Endothelial cell of umbilical vein (primary cell): ENCODE results near the gene TNRC6B. TPM values are rescaled to one million over a fixed set of nuclear protein-coding genes. Genes with fewer than 3 reads are reported as not detected.

Experiments
- BruUV-seq: library from RNA; stranded (reverse); fragments of 400-500 nt; replicated peaks from 2 replicates; lab custom pipeline; 2021; lab: Mats Ljungman, UMichigan
- CTCF ChIA-PET: fragments of 300-600, 350-600 bp; sonication (Branson Sonifier 250); formaldehyde crosslinking; loops from one replicate; lab custom pipeline; 2021; ENCODE audit warnings: antibody characterized with exemption, inconsistent platforms; lab: Charles Lee
- POLR2A ChIA-PET: fragments of 300-600, 350-600 bp; sonication (Branson Sonifier 250); formaldehyde crosslinking; loops from one replicate; lab custom pipeline; 2021; ENCODE audit warnings: antibody characterized with exemption, inconsistent platforms; lab: Charles Lee
- DNase-seq: peaks from one replicate; pipeline ENCODE4 v3.0.0-alpha.2; 2011; ENCODE audit warnings: low read depth, low spot score
- FAIRE-seq: peaks from 2 replicates; lab custom pipeline; 2011; peaks lifted over from hg19 to GRCh38; lab: Jason Lieb, UNC
- H2AFZ ChIP-seq: 2 replicates; pipeline ENCODE4 v1.6.0; 2012; ENCODE audit warnings: low read depth, low read length, control low read depth, inconsistent platforms
- H3K27ac ChIP-seq: 2 replicates; pipeline ENCODE4 v1.5.1; 2011; ENCODE audit warnings: low read depth, mild to moderate bottlenecking, control low read depth, low read length, moderate library complexity; ENCODE audit not compliant: insufficient read depth
- H3K27me3 ChIP-seq, 2 experiments: 2 replicates each; pipeline versions ENCODE4 v1.6.0 to v1.6.1; 2011; ENCODE audit warnings: low read length in 2 of 2, mixed read lengths in 1 of 2; ENCODE audit not compliant: control insufficient read depth in 2 of 2, insufficient read depth in 2 of 2
- H3K36me3 ChIP-seq, 2 experiments: 2 replicates in 1 of 2; 3 replicates in 1 of 2; pipeline ENCODE4 v1.5.1; 2011; ENCODE audit warnings: low read length in 2 of 2, mild to moderate bottlenecking in 1 of 2, moderate library complexity in 1 of 2; ENCODE audit not compliant: control insufficient read depth in 2 of 2, insufficient read depth in 2 of 2; ENCODE audit errors: extremely low read depth in 1 of 2
- H3K4me1 ChIP-seq: 3 replicates; pipeline ENCODE4 v1.5.1; 2011; ENCODE audit warnings: mild to moderate bottlenecking, low read length; ENCODE audit not compliant: control insufficient read depth, insufficient read depth; ENCODE audit errors: extremely low read depth
- H3K4me2 ChIP-seq: 2 replicates; pipeline ENCODE4 v1.6.1; 2011; ENCODE audit warnings: low read length, control low read depth, mixed read lengths; ENCODE audit not compliant: insufficient read depth
- H3K4me3 ChIP-seq, 3 experiments: fragments of 200-600 bp in 1 of 3; sonication (generic), shearing (Covaris generic) in 1 of 3; replicated peaks in 1 of 3; 2 replicates each; pipeline ENCODE4 v1.5.1; 2011 to 2016; ENCODE audit warnings: control low read depth in 3 of 3, low read length in 3 of 3, mild to moderate bottlenecking in 2 of 3, inconsistent platforms in 1 of 3, low read depth in 1 of 3, moderate library complexity in 1 of 3; ENCODE audit not compliant: insufficient read depth in 1 of 3
- H3K79me2 ChIP-seq: 2 replicates; pipeline ENCODE4 v1.6.0; 2012; ENCODE audit warnings: low read length, inconsistent platforms; ENCODE audit not compliant: control insufficient read depth, insufficient read depth
- H3K9ac ChIP-seq: replicated peaks from 2 replicates; pipeline ENCODE3; 2011; ENCODE audit warnings: low read length, control low read depth; ENCODE audit not compliant: insufficient read depth; ENCODE audit errors: extremely low read depth
- H3K9me1 ChIP-seq: replicated peaks from 3 replicates; pipeline ENCODE4 v1.6.0; 2011; ENCODE audit warnings: mild to moderate bottlenecking, low read length; ENCODE audit not compliant: control insufficient read depth, insufficient read depth; ENCODE audit errors: extremely low read depth
- H3K9me3 ChIP-seq: replicated peaks from 2 replicates; pipeline ENCODE4 v1.5.1; 2012; ENCODE audit warnings: low read length, inconsistent platforms; ENCODE audit not compliant: control insufficient read depth, insufficient read depth
- H4K20me1 ChIP-seq: replicated peaks from 2 replicates; pipeline ENCODE3; 2011; ENCODE audit warnings: mild to moderate bottlenecking, low read length; ENCODE audit not compliant: control insufficient read depth, insufficient read depth; ENCODE audit errors: extremely low read depth
- CTCF ChIP-seq, 2 donors: IDR thresholded peaks; 1 replicate in 1 of 2; 2 replicates in 1 of 2; pipeline ENCODE4 v1.5.1; 2011; ENCODE audit warnings: low read length in 2 of 2, mild to moderate bottlenecking in 2 of 2, moderate library complexity in 2 of 2, control low read depth in 1 of 2, inconsistent platforms in 1 of 2, low read depth in 1 of 2; ENCODE audit not compliant: insufficient read depth in 1 of 2; ENCODE audit errors: extremely low read depth in 1 of 2
- EZH2 ChIP-seq: IDR thresholded peaks from 2 replicates; pipeline ENCODE4 v1.6.1; 2012; ENCODE audit warnings: borderline replicate concordance, low read depth, mild to moderate bottlenecking, moderate library complexity, low read length, inconsistent platforms; ENCODE audit not compliant: severe bottlenecking
- FOS ChIP-seq: IDR thresholded peaks from 2 replicates; pipeline ENCODE4 v1.6.1; 2011; ENCODE audit warnings: mild to moderate bottlenecking, low read length, moderate library complexity, borderline replicate concordance; ENCODE audit not compliant: insufficient read depth
- GATA2 ChIP-seq: IDR thresholded peaks from 2 replicates; pipeline ENCODE4 v1.7.0; 2011; ENCODE audit warnings: low read depth, mild to moderate bottlenecking, moderate library complexity, mixed read lengths, low read length; ENCODE audit not compliant: insufficient read length, insufficient read depth
- JUN ChIP-seq: IDR thresholded peaks from 2 replicates; pipeline ENCODE4 v1.6.1; 2011; ENCODE audit warnings: borderline replicate concordance, low read depth; ENCODE audit not compliant: insufficient read length, insufficient read depth
- MAX ChIP-seq: IDR thresholded peaks from 2 replicates; pipeline ENCODE4 v1.6.1; 2011; ENCODE audit not compliant: insufficient read depth, insufficient read length
- MYC ChIP-seq: IDR thresholded peaks from one replicate; pipeline ENCODE4 v1.6.1; 2011; ENCODE audit warnings: mild to moderate bottlenecking, low read depth, low read length
- POLR2A ChIP-seq: IDR thresholded peaks from 2 replicates; pipeline ENCODE4 v1.6.1; 2012; ENCODE audit warnings: low read depth, mild to moderate bottlenecking, control low read depth, low read length
- POLR2AphosphoS5 ChIP-seq: IDR thresholded peaks from 2 replicates; pipeline ENCODE4 v1.6.1; 2012; ENCODE audit warnings: low read depth, mild to moderate bottlenecking, control low read depth, low read length, moderate library complexity; ENCODE audit not compliant: insufficient read depth
- dilution Hi-C: fragments of 300-500 bp; cut with MboI; formaldehyde crosslinking; loops from one replicate; pipeline ENCODE4 v1.15.0; 2019; ENCODE audit warnings: low sequenced_read_pairs; ENCODE audit not compliant: extremely low pct_ligation_motif_present
- intact Hi-C: fragments of 100-400 bp; cut with micrococcal nuclease; formaldehyde crosslinking; loops from one replicate; pipeline ENCODE4 v1.10.0; 2022
- polyA plus RNA-seq, 4 experiments: library from polyadenylated mRNA; depleted of rRNA in 3 of 4; stranded (reverse) in 3 of 4; unstranded in 1 of 4; fragments of >200 nt; gene quantifications; 2 replicates each; pipeline versions ENCODE4 v1.2.1 to v1.2.3, GENCODE V29; 2011 to 2012; ENCODE audit warnings: missing spikeins in 1 of 4
- total RNA-seq: library from RNA; stranded (reverse); gene quantifications from 2 replicates; pipeline ENCODE4 v1.2.3, GENCODE V29; 2021

Gene TNRC6B
- total and polyA plus RNA-seq, 2 donors (not counting 3 experiments of a cell fraction or from before 2014, with no cell fraction given), result 10.6 to 37.2 TPM

GRCh38 chr22:40200795-40201530, 23.2 kb downstream of the TNRC6B start:
- H3K9me1 ChIP-seq, result no peaks in the 10 kb centered on the region
- no peak overlapping the region for H3K9ac ChIP-seq
- ChIA-PET CTCF (no interaction called here), POLR2A (no interaction called here)
- H3K27me3 ChIP-seq, result no peaks in the 10 kb centered on the region
- no TSS peak for BruUV-seq
- peaks cover 60% of the 10 kb centered on the region for H3K79me2 ChIP-seq
- DNase-seq (no peak), FAIRE-seq (no peak)
- peaks cover 2% of the 10 kb centered on the region for H4K20me1 ChIP-seq
- dilution Hi-C loops (no loop called here), intact Hi-C loops (no loop called here)
- TF ChIP-seq POLR2A (no peak), POLR2AphosphoS5 (no peak), MAX (no peak), GATA2 (no peak), FOS (no peak), EZH2 (no peak), CTCF (IDR thresholded peaks at IDR 0.05; ENCODE audit: extremely low read depth in 1 of 2, insufficient read depth in 1 of 2, low read depth in 1 of 2, low read length in 2 of 2) (no peak), JUN (no peak), MYC (no peak)
- no peak overlapping the region for H3K27ac ChIP-seq
- peaks cover 10% of the 10 kb centered on the region for H3K4me1 ChIP-seq
- H3K4me3 ChIP-seq, result no peak overlapping the region
- no peaks in the 10 kb centered on the region for H3K9me3 ChIP-seq
- no peak overlapping the region for H2AFZ ChIP-seq
- H3K36me3 ChIP-seq, result no peaks in the 10 kb centered on the region
- no peak overlapping the region for H3K4me2 ChIP-seq
